ENCODE data around the gene DICER1.

DNA sequence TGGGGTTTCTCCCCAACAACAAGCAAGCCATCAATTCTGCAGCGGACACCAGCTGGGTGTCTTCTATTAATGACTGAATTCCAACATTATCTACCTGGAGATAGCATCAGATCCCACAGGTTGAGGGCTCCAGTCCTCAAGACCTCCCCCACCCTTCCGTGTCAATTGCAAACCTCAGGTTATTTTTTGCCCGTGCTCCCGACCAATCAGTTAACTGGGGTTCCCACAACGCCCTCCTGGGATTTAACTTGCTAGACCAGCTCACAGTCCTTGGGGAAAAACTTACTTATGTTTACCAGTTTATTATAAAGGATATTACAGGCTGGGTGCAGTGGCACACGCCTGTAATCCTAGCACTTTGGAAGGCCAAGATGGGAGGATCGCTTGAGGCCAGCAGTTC lies 9.7 kb downstream of the DICER1 start:
- TF ChIP-seq, protein P1, sequence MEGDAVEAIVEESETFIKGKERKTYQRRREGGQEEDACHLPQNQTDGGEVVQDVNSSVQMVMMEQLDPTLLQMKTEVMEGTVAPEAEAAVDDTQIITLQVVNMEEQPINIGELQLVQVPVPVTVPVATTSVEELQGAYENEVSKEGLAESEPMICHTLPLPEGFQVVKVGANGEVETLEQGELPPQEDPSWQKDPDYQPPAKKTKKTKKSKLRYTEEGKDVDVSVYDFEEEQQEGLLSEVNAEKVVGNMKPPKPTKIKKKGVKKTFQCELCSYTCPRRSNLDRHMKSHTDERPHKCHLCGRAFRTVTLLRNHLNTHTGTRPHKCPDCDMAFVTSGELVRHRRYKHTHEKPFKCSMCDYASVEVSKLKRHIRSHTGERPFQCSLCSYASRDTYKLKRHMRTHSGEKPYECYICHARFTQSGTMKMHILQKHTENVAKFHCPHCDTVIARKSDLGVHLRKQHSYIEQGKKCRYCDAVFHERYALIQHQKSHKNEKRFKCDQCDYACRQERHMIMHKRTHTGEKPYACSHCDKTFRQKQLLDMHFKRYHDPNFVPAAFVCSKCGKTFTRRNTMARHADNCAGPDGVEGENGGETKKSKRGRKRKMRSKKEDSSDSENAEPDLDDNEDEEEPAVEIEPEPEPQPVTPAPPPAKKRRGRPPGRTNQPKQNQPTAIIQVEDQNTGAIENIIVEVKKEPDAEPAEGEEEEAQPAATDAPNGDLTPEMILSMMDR (conservative IDR thresholded peaks at IDR 0.05; ENCODE audit: low read length): no peak
- no peak for TF ChIP-seq EZH2phosphoT487 (IDR thresholded peaks at IDR 0.05; ENCODE audit: borderline replicate concordance)

Data from Loucy (cell line).